Kidney (tissue), 14 donors: ENCODE data around the gene ZNF787. TPM values are rescaled to one million over a fixed set of nuclear protein-coding genes. Genes with fewer than 3 reads are reported as not detected.

Source experiments
- DNase-seq, 5 donors: peaks; one replicate each; pipeline ENCODE4 v3.0.0-alpha.2; 2013 to 2020
- FAIRE-seq: peaks from 2 replicates; lab custom pipeline; 2012; peaks lifted over from hg19 to GRCh38; lab: Jason Lieb, UNC
- H3K27ac ChIP-seq, 2 donors: one replicate each; pipeline ENCODE4 v1.7.0; 2013; ENCODE audit warnings: low read depth in 2 of 2, low read length in 2 of 2, inconsistent platforms in 1 of 2
- H3K27me3 ChIP-seq: one replicate; pipeline ENCODE4 v1.7.1; 2013; ENCODE audit warnings: low read length, inconsistent platforms; ENCODE audit not compliant: control insufficient read depth, insufficient read depth
- H3K36me3 ChIP-seq, 3 donors: one replicate each; pipeline versions ENCODE4 v1.7.0 to v1.7.1; 2013; ENCODE audit warnings: low read length in 3 of 3, control low read depth in 1 of 3, inconsistent platforms in 1 of 3; ENCODE audit not compliant: insufficient read depth in 3 of 3, control insufficient read depth in 2 of 3
- H3K4me1 ChIP-seq, 3 donors: one replicate each; pipeline versions ENCODE4 v1.7.0 to v1.7.1; 2013; ENCODE audit warnings: low read length in 3 of 3, inconsistent platforms in 1 of 3, low read depth in 1 of 3; ENCODE audit not compliant: control insufficient read depth in 2 of 3, insufficient read depth in 2 of 3
- H3K4me3 ChIP-seq, 3 donors: one replicate each; pipeline versions ENCODE4 v1.7.0 to v1.8.1; 2013; ENCODE audit warnings: low read length in 3 of 3, control low read depth in 1 of 3, inconsistent platforms in 1 of 3
- H3K9ac ChIP-seq, 3 donors: one replicate each; pipeline versions ENCODE4 v1.7.0 to v1.7.1; 2013; ENCODE audit warnings: low read length in 3 of 3, control low read depth in 1 of 3, inconsistent platforms in 1 of 3
- H3K9me3 ChIP-seq, 3 donors: one replicate each; pipeline versions ENCODE4 v1.7.0 to v1.7.1; 2013; ENCODE audit warnings: low read length in 3 of 3, control low read depth in 1 of 3, inconsistent platforms in 1 of 3; ENCODE audit not compliant: control insufficient read depth in 2 of 3, insufficient read depth in 1 of 3
- intact Hi-C: fragments of 100-400 bp; cut with DNase I; formaldehyde crosslinking; loops from one replicate; pipeline ENCODE4 v1.11.1; 2022
- polyA plus RNA-seq: library from polyadenylated mRNA; stranded (reverse); fragments of 350-450 nt; fragmentation: Illumina TruSeq; extraction: RNeasy Lipid Tissue Mini Kit (QIAGEN cat#74804); gene quantifications from one replicate; pipeline ENCODE4 v1.2.3, GENCODE V29; 2014; ENCODE audit warnings: low read depth, low replicate concordance; ENCODE audit not compliant: insufficient read depth
- total RNA-seq: library from RNA; stranded (reverse); fragmentation: NEBNext Ultra II Directional; extraction: Animal tissue kit (Norgen Biotek cat#: 25700); gene quantifications from one replicate; pipeline ENCODE4 v1.2.1, GENCODE V29; 2021
- TF ChIP-seq, protein P1 (sequence below): IDR thresholded peaks from 3 replicates; pipeline ENCODE4 v1.5.1; 2012; ENCODE audit warnings: mild to moderate bottlenecking, moderate library complexity, borderline replicate concordance; ENCODE audit not compliant: insufficient read depth; ENCODE audit errors: extremely low read depth
- donor health status: control.
- donor health status: control.
- donor health status: control.
- donor health status: control.
- donor health status: control.
- donor health status: DM: yes; HTN: yes; CAD: no.
- donor health status: Normal renal cell carcinoma (clear cell type).

ZNF787 gene
- total and polyA plus RNA-seq, 2 donors from 2014 or later = 23.0 to 31.9 TPM

GRCh38 chr19:56167064-56167578, 46.0 kb upstream of the ZNF787 start:
- Histone ChIP-seq H3K27ac (no peak overlapping the region), H3K4me1 (no peaks in the 10 kb centered on the region), H3K36me3 (no peaks in the 10 kb centered on the region), H3K9ac (no peak overlapping the region), H3K4me3 (no peak overlapping the region), H3K9me3 (no peaks in the 10 kb centered on the region), H3K27me3 (no peaks in the 10 kb centered on the region)
- intact Hi-C loops = no loop called here
- DNase-seq = peak in 2 of 5 donors; percentile 52 to 68
- TF ChIP-seq, protein P1, sequence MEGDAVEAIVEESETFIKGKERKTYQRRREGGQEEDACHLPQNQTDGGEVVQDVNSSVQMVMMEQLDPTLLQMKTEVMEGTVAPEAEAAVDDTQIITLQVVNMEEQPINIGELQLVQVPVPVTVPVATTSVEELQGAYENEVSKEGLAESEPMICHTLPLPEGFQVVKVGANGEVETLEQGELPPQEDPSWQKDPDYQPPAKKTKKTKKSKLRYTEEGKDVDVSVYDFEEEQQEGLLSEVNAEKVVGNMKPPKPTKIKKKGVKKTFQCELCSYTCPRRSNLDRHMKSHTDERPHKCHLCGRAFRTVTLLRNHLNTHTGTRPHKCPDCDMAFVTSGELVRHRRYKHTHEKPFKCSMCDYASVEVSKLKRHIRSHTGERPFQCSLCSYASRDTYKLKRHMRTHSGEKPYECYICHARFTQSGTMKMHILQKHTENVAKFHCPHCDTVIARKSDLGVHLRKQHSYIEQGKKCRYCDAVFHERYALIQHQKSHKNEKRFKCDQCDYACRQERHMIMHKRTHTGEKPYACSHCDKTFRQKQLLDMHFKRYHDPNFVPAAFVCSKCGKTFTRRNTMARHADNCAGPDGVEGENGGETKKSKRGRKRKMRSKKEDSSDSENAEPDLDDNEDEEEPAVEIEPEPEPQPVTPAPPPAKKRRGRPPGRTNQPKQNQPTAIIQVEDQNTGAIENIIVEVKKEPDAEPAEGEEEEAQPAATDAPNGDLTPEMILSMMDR = no peak
- no peak for FAIRE-seq

DNA sequence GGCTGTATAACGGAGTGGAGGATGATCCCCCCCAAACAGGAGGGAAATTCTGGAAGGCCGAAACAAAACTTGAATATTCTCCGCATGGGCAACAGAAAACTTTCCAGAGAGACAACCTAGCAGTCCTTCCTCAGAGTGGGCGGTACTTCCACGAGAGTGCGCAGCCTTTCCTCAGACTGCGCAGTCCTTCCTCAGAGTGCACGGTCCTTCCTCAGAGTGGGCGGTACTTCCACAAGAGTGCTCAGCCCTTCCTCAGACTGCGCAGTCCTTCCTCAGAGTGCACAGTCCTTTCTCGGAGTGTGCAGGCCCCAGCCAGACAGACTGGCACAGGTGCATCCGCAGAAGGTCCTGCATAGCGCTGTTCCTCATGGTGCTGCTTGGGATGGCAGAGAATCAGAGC, 42.0 kb upstream of the ZNF787 start:
- Histone ChIP-seq H3K4me1 (no peaks in the 10 kb centered on the region), H3K4me3 (no peak overlapping the region), H3K27ac (no peak overlapping the region), H3K9me3 (no peaks in the 10 kb centered on the region), H3K27me3 (no peaks in the 10 kb centered on the region), H3K9ac (no peak overlapping the region), H3K36me3 (peaks cover 4 to 8% (median 7%) of the 10 kb centered on the region in 3 donors)
- TF ChIP-seq, protein P1 = no peak
- no peak for FAIRE-seq
- intact Hi-C loops = no loop called here
- DNase-seq = no peak

DNA sequence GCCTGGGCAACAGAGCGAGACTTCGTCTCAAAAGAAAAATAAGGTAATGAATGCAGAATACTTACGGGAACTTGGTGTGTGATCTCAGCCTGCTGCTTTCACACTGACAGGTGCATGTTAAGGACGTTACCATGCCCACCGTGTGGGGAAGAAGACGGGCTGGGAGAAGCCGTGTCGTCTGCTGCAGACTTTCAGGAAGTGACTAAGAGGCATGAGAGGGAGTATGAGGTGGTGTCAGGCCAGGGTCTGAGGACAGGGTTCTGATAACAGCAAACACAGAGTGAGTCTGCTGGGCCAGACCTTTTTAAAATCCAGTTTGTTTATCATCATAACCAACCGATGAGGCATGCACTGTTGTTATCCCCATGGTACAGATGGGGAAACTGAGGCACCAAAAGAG, 41.2 kb upstream of the ZNF787 start:
- Histone ChIP-seq H3K4me3 (no peak overlapping the region), H3K27me3 (no peaks in the 10 kb centered on the region), H3K9me3 (no peaks in the 10 kb centered on the region), H3K36me3 (peaks cover 4 to 12% (median 7%) of the 10 kb centered on the region in 3 donors), H3K4me1 (no peaks in the 10 kb centered on the region), H3K9ac (no peak overlapping the region), H3K27ac (no peak overlapping the region)
- TF ChIP-seq, protein P1 = no peak
- intact Hi-C loops = no loop called here
- no peak for FAIRE-seq
- DNase-seq = no peak

DNA sequence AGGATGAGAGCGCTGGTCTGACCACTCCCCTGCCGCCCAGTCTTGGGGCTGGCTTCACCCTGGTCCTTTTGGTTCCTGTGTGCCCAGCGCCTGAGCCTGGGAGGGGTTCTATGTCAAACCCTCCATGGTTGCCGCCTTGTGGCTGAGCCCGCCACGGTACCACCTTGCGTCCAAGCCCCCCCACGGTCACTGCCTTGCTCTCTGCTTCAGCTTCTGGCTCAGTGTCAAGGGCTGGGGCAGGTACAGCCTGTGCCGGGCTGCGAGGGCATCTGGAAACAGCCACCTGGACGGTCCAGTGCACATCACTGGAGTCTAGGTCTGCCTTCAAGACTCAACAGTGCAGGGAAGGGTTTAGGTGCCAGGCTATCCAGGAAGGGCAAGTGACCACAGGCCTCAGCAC, 40.4 kb upstream of the ZNF787 start:
- no peaks in the 10 kb centered on the region for H3K4me1 ChIP-seq
- no peak for DNase-seq
- intact Hi-C loops = no loop called here
- TF ChIP-seq, protein P1 = no peak
- H3K27me3 ChIP-seq = no peaks in the 10 kb centered on the region
- no peaks in the 10 kb centered on the region for H3K9me3 ChIP-seq
- H3K27ac ChIP-seq = no peak overlapping the region
- H3K9ac ChIP-seq = no peak overlapping the region
- FAIRE-seq = no peak
- H3K4me3 ChIP-seq = no peak overlapping the region
- H3K36me3 ChIP-seq = peaks cover 4 to 12% (median 7%) of the 10 kb centered on the region in 3 donors
